NCI-H2196 treated with DMSO at 0.1 percent for 48 hours (cell line): Measurements from ENCODE around the gene CLDND1.

Experiments used
- DNase-seq: peaks from one replicate; lab custom pipeline; 2025; ENCODE audit not compliant: unreplicated experiment; lab: John Stamatoyannopoulos, UW

Gene CLDND1

DNA sequence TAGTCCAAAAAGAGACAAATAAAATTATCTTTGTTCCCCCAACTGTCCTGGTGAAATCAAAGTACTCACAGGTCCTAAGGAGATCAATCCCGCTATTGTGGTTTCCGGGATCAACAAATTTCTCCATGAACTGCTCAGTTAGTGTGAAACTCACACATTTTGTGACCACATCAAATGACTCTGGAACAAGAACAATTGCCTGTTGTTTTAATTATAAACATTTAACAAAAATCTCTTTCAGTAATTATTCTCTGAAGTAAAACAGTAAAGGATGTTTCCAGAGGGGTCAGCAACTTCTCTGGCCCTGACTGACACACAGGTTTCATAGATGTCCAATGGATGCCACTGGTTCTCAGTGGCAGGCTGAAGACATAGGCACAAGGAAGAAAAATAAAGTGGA lies 3.9 kb downstream of the CLDND1 start:
- DNase-seq = no peak

GRCh38 chr3:98514948-98515347 lies 7.8 kb downstream of the CLDND1 start:
- DNase-seq = no peak

- no peak for DNase-seq
Observed at GRCh38 chr3:98513736-98514135, 9.0 kb downstream of the CLDND1 start.

DNA sequence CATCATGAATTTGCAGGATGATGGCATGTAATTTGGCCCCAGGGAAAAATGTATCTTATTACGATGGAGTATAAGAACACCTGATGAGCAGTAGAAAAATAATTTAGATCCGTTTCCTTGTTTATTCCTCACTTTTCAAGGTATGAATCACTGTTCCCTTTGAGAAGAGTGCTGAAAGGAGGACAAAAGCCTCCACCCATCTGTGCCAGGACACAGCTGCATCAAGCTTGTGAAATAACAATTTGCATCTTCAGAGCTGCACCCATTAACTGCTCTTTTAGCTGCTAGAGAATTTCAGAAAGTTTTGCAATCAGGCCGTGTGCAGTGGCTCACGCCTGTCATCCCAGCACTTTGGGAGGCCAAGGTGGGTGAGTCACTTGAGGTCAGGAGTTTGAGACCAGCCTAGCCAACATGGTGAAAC lies 9.6 kb downstream of the CLDND1 start:
- no peak for DNase-seq

DNA sequence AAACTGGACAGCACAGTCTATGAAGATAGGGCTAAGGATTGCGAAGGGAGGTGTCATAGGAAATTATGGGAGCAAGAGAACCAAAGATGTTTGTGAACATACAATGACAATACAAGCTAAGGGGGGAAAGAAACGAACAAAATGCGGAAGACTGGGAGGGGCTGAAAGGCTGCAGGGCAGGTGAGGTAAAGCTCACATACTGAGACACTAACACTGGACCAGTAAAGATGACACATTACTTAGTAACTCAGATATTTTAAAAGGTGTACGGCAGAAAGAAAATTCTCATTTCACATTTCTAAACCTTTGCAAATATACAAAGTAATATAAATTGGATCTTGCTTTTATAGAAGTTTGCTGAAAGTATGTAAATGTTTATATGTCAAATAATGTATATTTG lies 10.1 kb downstream of the CLDND1 start:
- DNase-seq = no peak

DNA sequence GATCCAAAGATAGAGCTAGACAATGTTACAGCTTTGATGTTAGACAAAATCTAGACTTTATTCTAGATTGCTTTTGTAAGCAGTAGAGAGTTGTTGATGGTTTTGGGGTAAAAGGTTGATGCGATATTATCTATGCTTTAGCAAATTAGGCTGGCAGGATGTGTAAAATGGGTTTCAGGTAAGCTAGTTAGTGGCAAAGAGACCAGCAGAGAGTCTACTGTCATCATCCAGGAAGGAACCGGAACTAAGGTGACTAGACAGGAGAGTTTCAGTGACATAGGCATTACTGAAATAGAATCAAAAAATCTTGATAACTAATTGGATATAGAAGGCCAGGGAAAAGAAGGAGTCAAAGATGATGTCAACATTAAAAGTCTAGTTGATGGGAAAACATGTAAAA lies 14.1 kb downstream of the CLDND1 start:
- no peak for DNase-seq

GRCh38 chr3:98504539-98504938 lies 18.2 kb downstream of the CLDND1 start:
- no peak for DNase-seq

GRCh38 chr3:98501863-98502576 lies 20.7 kb downstream of the CLDND1 start:
- DNase-seq = no peak

GRCh38 chr3:98501270-98501669 lies 21.4 kb downstream of the CLDND1 start:
- no peak for DNase-seq

DNA sequence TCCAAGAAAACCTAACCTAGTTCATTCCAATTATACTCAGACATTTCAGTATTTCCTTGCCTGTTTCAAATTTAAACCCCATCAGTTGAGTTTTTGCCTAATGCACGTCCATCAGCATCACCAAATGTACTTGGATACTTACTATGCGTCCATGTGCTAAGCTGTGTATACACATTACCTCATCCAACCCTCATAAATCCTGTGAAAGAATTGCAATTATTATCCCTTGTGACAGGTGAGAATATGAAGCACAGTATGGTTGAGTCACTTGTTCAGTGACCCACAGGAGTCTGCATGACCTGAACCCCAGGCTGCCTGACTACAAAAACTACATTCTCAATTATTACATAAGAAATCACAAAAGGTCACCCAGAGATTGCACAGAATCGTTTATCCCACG lies 22.7 kb downstream of the CLDND1 start:
- DNase-seq = no peak

- DNase-seq = no peak
Observed at GRCh38 chr3:98497381-98497780, 25.3 kb downstream of the CLDND1 start, which contains the start of gene OR5K2. Gene OR5K2 (plus strand): TSS chr3:98497681. CDS start chr3:98497681, 0 bp downstream.

- DNase-seq = no peak
Observed at GRCh38 chr3:98483626-98484025, 39.1 kb downstream of the CLDND1 start.

DNA sequence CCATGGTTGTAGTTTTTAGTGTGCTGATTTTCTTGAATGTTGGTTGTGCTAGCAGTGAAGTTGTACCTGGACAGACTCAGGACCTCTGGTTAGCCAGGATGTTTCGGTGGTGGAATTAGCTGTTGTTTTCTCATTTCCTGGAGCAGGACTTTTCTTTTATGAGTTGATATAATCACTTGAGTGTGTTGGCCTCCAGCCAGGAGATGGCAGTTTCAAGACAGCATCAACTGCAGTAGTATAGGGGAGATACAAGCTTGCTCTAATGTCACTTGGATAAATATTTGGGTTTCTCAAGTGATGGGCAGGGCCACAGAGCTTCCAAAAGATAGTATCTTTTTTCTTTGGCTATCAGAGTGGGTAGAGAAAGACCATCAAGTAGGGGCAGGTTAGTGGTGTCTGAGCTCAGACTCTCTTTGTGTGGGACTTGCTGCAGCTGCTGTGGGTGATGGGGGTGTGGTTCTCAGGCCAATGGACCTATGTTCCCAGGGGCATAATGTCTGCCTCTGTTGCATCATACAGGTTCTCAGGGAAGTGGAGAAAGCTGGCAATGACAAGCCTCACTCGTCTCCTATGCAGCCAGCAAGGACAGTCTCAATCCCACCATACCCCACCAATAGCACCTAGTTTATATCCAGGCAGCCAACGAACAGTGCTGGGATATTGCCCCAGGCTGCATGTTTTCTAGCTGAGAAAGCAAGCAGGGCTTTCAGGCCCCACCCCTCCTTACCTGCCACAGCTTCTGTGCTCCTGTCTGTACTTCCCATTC lies 39.8 kb downstream of the CLDND1 start:
- no peak for DNase-seq
